Midbrain (tissue), 1 donor: ENCODE data around the gene EIF2S3B.

Source experiments
- DNase-seq: peaks from one replicate; lab custom pipeline; 2025; lab: John Stamatoyannopoulos, UW

Gene EIF2S3B

DNA sequence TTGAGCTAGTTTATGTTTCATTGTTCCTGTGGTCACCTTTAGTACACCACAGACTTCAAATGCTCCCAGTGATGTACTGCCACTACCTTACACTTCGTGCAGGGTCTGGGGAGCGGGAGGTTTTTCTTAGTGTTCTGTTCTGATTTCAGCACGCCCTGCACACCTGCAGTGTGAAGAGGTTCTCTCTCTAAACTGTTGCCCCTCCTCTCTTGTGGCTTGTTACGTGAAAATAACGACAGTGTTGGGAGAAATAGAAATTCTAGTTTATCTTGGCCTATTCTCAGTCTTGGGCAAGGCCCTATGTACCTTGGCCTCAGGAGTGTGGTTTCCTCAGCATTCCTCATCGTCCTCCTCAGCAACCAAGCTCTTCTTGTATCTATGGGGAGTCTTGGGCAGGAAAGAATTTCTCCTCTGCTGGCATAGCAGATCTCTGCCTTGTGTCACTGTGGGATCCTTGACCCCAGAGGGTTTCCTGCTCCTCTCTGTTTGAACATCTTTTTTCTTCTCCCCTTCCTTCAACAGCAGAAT is 48.6 kb downstream of the EIF2S3B start:
- no peak for DNase-seq

DNA sequence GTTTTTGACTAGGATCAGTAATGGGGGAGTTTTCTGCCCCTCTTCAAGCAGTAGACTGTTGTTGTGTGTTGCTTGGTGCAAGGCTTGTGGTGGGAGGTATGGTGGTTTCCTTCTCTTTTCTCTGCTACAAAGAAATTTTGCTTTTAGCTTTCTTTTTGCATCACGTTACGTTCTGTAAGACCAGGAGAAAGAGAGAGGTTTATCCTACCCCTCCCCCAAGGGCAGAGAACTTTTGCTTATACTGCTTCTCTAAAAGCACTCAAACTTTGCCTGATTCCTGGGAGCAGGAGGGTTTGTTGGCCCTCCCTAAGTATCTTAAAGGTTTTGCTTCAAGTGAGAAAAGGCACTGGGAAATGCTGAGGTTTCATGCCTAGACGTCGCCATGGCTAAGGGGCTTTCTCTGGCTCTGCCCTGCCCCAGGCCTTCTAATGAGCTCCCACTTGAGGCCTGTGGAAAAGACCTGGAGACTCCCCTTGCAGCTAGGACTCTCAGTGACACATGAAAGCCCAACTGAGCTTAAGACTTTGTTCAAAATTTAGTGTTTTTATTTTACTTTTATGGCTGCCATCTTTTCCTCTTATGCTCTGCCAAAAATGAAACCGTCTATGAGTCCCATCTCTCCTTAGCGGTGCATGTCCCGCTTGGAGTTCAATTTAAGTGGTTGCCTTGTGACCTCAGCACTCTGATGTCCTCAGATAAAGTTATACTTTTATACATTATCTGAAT is 49.2 kb downstream of the EIF2S3B start:
- DNase-seq = no peak

DNA sequence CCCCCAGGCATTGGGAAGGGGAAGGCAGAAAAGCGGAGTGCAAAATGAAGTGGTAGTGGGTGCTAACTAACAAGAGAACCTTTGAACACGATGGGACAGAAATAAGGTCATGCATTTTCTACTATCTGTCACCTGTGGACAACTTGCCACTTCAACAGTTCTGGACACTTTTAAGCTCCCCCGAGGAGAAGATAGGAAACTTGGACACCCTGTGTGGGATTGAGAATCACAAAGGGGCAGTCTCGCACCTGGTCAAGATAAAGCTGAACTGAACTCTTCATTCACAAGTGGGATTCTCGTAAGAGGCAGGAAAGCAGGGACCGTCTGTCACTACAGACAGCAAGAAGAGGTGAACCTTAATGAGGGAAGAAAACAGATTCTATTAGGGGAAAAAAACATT is 51.6 kb downstream of the EIF2S3B start:
- DNase-seq = no peak

DNA sequence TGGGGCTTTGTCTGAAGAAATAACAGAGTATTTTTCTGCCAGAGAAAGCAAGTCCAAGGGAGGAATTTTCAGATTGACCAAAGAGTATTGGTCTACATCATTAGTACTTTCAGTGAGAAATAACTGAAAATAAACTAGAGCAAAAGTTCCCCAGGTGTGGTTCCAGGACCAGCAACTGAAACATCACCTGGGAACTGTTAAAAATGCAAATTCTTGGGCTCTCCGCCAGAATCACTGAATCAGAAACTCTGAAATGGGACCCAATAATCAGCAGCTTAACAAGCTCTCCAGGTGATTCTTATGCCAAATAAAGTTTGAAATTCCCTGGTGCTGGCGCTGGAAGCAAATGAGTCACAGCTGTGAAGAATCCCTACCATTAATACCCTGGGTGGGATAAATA is 52.1 kb downstream of the EIF2S3B start:
- DNase-seq = no peak
